WTC11 (cell line): ENCODE measurements around the gene SESN2. TPM values are rescaled to one million over a fixed set of nuclear protein-coding genes. Genes with fewer than 3 reads are reported as not detected.

Experiments used
- ATAC-seq: fragments of 200-7000 bp; cut with Tn5 transposase; 2 replicates; pipeline ENCODE4 v1.10.0; 2021; ENCODE audit warnings: mild to moderate bottlenecking, moderate library complexity
- CTCF ChIA-PET: fragments of 300-600 bp; sonication (Branson Sonifier 250); formaldehyde crosslinking; loops from one replicate; lab custom pipeline; 2021; ENCODE audit warnings: antibody characterized with exemption; lab: Charles Lee
- POLR2A ChIA-PET: fragments of 350-600 bp; sonication (Branson Sonifier 250); formaldehyde crosslinking; loops from one replicate; lab custom pipeline; 2021; ENCODE audit warnings: antibody characterized with exemption; lab: Charles Lee
- DNase-seq: peaks from one replicate; pipeline ENCODE4 v3.0.0; 2021; ENCODE audit warnings: low spot score
- H3K27ac Mint-ChIP-seq: 2 replicates; pipeline ENCODE4 v1.8.0; 2021; ENCODE audit warnings: mixed read lengths
- H3K27me3 Mint-ChIP-seq: 2 replicates; pipeline ENCODE4 v1.8.0; 2021; ENCODE audit warnings: low read depth, mild to moderate bottlenecking, moderate library complexity, mixed read lengths
- H3K36me3 Mint-ChIP-seq: 2 replicates; pipeline ENCODE4 v1.8.0; 2021; ENCODE audit warnings: mixed read lengths
- H3K4me1 Mint-ChIP-seq: 2 replicates; pipeline ENCODE4 v1.8.0; 2022; ENCODE audit warnings: mixed read lengths
- H3K4me3 Mint-ChIP-seq: 2 replicates; pipeline ENCODE4 v1.8.0; 2021; ENCODE audit warnings: mild to moderate bottlenecking, moderate library complexity, mixed read lengths
- H3K9me3 Mint-ChIP-seq: 2 replicates; pipeline ENCODE4 v1.8.0; 2021; ENCODE audit warnings: mixed read lengths
- CREB1 ChIP-seq: sonication (generic); formaldehyde crosslinking; IDR thresholded peaks from 2 replicates; pipeline ENCODE4 v1.8.0; 2023; ENCODE audit warnings: mild to moderate bottlenecking, missing genetic modification reagents
- FOXP1 ChIP-seq: sonication (generic); formaldehyde crosslinking; IDR thresholded peaks from 2 replicates; pipeline ENCODE4 v1.8.0; 2022; ENCODE audit warnings: missing genetic modification reagents, mild to moderate bottlenecking, moderate library complexity, borderline replicate concordance
- GABPB1 ChIP-seq: sonication (generic); formaldehyde crosslinking; IDR thresholded peaks from 2 replicates; pipeline ENCODE4 v1.8.1; 2023; ENCODE audit warnings: mild to moderate bottlenecking, missing genetic modification reagents
- GTF2I ChIP-seq: fragments of 250-450 bp; sonication (Bioruptor Pico); conservative IDR thresholded peaks from 2 replicates; pipeline ENCODE4 v1.4.0; 2021; ENCODE audit warnings: mild to moderate bottlenecking
- PRRX2 ChIP-seq: fragments of 250-450 bp; sonication (Bioruptor Pico); IDR thresholded peaks from 2 replicates; pipeline ENCODE4 v1.8.0; 2021; ENCODE audit warnings: mild to moderate bottlenecking
- TP53 ChIP-seq: sonication (generic); formaldehyde crosslinking; IDR thresholded peaks from 2 replicates; pipeline ENCODE4 v1.8.1; 2023; ENCODE audit warnings: mild to moderate bottlenecking, missing genetic modification reagents
- ZNF219 ChIP-seq: sonication (generic); formaldehyde crosslinking; IDR thresholded peaks from 2 replicates; pipeline ENCODE4 v1.8.0; 2023; ENCODE audit warnings: missing genetic modification reagents, mild to moderate bottlenecking, borderline replicate concordance
- ZNF232 ChIP-seq: sonication (generic); formaldehyde crosslinking; IDR thresholded peaks from 2 replicates; pipeline ENCODE4 v1.8.0; 2022; ENCODE audit warnings: mild to moderate bottlenecking, missing genetic modification reagents
- ZNF416 ChIP-seq: fragments of 250-450 bp; sonication (Bioruptor Pico); IDR thresholded peaks from 2 replicates; pipeline ENCODE4 v1.9.0; 2021; ENCODE audit warnings: mild to moderate bottlenecking, inconsistent platforms
- total RNA-seq: library from RNA; stranded (reverse); gene quantifications from 3 replicates; pipeline ENCODE4 v1.2.3, GENCODE V29; 2021
- TF ChIP-seq, protein P1 (sequence below): sonication (generic); formaldehyde crosslinking; IDR thresholded peaks from 2 replicates; pipeline ENCODE4 v1.8.1; 2022; ENCODE audit warnings: missing genetic modification reagents, borderline replicate concordance
- TF ChIP-seq, protein P2 (sequence below): sonication (generic); formaldehyde crosslinking; IDR thresholded peaks from 2 replicates; pipeline ENCODE4 v1.8.1; 2023; ENCODE audit warnings: mild to moderate bottlenecking, missing genetic modification reagents, moderate library complexity
- TF ChIP-seq, protein P3 (sequence below): fragments of 250-450 bp; sonication (Bioruptor Pico); IDR thresholded peaks from 2 replicates; pipeline ENCODE4 v2.1.2; 2022; ENCODE audit warnings: mild to moderate bottlenecking, moderate library complexity
- TF ChIP-seq, protein P4 (sequence below): fragments of 250-450 bp; sonication (Bioruptor Pico); IDR thresholded peaks from 2 replicates; pipeline ENCODE4 v1.9.0; 2021; ENCODE audit warnings: mild to moderate bottlenecking
- TF ChIP-seq, protein P5 (sequence below): sonication (generic); formaldehyde crosslinking; conservative IDR thresholded peaks from 2 replicates; pipeline ENCODE4 v1.8.1; 2023; ENCODE audit warnings: mild to moderate bottlenecking, low read depth, missing genetic modification reagents, moderate library complexity
- TF ChIP-seq, protein P6 (sequence below): sonication (generic); formaldehyde crosslinking; IDR thresholded peaks from 2 replicates; pipeline ENCODE4 v1.8.1; 2022; ENCODE audit warnings: mild to moderate bottlenecking, missing genetic modification reagents, moderate library complexity, borderline replicate concordance
- TF ChIP-seq, protein P7 (sequence below): sonication (generic); formaldehyde crosslinking; IDR thresholded peaks from 2 replicates; pipeline ENCODE4 v1.8.0; 2022; ENCODE audit warnings: mild to moderate bottlenecking, missing genetic modification reagents
- TF ChIP-seq, protein P8 (sequence below): sonication (generic); formaldehyde crosslinking; IDR thresholded peaks from 2 replicates; pipeline ENCODE4 v1.8.0; 2023; ENCODE audit warnings: mild to moderate bottlenecking, missing genetic modification reagents

The SESN2 gene
- total RNA-seq, 1 experiment from 2014 or later = 38.1 TPM

DNA sequence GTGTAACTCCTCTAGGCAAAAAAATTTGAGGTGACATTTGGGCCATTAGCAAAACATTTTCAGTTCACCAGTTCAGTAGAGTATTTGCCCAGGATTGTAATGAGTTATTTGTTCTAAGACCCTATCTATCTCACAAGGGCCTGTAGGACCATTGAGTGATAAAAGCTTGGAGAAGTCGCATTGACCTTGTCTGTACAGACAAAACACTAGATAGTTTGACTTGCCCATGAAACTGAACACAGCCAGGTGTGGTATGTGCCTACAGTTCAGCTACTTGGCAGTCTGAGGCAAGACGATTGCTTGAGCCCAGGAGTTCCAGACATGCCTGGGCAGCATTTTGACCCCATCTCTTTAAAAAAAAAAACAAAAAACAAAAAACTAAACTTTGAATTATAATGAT, 20.3 kb upstream of the SESN2 start:
- POLR2A ChIA-PET = no interaction called here
- Mint-ChIP-seq H3K27me3 (no peaks in the 10 kb centered on the region), H3K4me3 (no peak overlapping the region), H3K36me3 (no peaks in the 10 kb centered on the region), H3K9me3 (no peaks in the 10 kb centered on the region), H3K4me1 (no peaks in the 10 kb centered on the region), H3K27ac (peak overlapping the region; percentile 85)
- DNase-seq = no peak
- TF ChIP-seq, protein P1, sequence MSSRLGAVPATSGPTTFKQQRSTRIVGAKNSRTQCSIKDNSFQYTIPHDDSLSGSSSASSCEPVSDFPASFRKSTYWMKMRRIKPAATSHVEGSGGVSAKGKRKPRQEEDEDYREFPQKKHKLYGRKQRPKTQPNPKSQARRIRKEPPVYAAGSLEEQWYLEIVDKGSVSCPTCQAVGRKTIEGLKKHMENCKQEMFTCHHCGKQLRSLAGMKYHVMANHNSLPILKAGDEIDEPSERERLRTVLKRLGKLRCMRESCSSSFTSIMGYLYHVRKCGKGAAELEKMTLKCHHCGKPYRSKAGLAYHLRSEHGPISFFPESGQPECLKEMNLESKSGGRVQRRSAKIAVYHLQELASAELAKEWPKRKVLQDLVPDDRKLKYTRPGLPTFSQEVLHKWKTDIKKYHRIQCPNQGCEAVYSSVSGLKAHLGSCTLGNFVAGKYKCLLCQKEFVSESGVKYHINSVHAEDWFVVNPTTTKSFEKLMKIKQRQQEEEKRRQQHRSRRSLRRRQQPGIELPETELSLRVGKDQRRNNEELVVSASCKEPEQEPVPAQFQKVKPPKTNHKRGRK (CRISPR knock-in tag) = no peak
- TF ChIP-seq ZNF416 (CRISPR knock-in tag) (no peak), ZNF232 (CRISPR knock-in tag) (no peak), ZNF219 (CRISPR knock-in tag) (no peak), CREB1 (CRISPR knock-in tag) (no peak), GTF2I (CRISPR knock-in tag) (no peak)
- TF ChIP-seq, protein P2, sequence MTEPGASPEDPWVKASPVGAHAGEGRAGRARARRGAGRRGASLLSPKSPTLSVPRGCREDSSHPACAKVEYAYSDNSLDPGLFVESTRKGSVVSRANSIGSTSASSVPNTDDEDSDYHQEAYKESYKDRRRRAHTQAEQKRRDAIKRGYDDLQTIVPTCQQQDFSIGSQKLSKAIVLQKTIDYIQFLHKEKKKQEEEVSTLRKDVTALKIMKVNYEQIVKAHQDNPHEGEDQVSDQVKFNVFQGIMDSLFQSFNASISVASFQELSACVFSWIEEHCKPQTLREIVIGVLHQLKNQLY (CRISPR knock-in tag) = no peak
- TF ChIP-seq, protein P3, sequence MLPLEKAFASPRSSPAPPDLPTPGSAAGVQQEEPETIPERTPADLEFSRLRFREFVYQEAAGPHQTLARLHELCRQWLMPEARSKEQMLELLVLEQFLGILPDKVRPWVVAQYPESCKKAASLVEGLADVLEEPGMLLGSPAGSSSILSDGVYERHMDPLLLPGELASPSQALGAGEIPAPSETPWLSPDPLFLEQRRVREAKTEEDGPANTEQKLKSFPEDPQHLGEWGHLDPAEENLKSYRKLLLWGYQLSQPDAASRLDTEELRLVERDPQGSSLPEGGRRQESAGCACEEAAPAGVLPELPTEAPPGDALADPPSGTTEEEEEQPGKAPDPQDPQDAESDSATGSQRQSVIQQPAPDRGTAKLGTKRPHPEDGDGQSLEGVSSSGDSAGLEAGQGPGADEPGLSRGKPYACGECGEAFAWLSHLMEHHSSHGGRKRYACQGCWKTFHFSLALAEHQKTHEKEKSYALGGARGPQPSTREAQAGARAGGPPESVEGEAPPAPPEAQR = no peak
- no peak for ATAC-seq
- CTCF ChIA-PET = no interaction called here

DNA sequence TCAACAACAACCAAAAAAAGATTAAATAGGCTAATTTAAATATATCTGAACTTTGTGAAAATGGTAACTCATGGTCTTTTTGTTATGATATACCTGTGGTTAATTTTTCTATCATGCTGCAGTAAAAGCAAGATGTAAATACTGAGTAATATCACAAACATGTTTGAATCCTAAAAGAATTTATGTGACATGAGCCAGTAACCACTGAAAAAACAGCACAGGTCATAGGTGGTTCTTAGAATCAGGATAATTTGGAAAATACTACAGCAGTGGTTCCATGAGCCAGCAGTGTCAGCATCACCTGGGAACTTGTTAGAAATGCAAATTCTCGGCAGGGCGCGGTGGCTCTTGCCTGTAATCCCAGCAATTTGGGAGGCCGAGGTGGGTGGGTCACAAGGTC, 19.3 kb upstream of the SESN2 start:
- ChIA-PET POLR2A (no interaction called here), CTCF (no interaction called here)
- H3K9me3 Mint-ChIP-seq = no peaks in the 10 kb centered on the region
- no peak for DNase-seq
- H3K4me1 Mint-ChIP-seq = no peaks in the 10 kb centered on the region
- no peaks in the 10 kb centered on the region for H3K27me3 Mint-ChIP-seq
- ATAC-seq = no peak
- H3K36me3 Mint-ChIP-seq = no peaks in the 10 kb centered on the region
- H3K4me3 Mint-ChIP-seq = no peak overlapping the region
- H3K27ac Mint-ChIP-seq = no peak overlapping the region
- TF ChIP-seq, protein P4, sequence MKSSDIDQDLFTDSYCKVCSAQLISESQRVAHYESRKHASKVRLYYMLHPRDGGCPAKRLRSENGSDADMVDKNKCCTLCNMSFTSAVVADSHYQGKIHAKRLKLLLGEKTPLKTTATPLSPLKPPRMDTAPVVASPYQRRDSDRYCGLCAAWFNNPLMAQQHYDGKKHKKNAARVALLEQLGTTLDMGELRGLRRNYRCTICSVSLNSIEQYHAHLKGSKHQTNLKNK (CRISPR knock-in tag) = no peak
- TF ChIP-seq TP53 (CRISPR knock-in tag) (no peak), ZNF416 (CRISPR knock-in tag) (no peak), FOXP1 (CRISPR knock-in tag) (no peak), GABPB1 (CRISPR knock-in tag) (no peak), PRRX2 (no peak)
- TF ChIP-seq, protein P3 = no peak
- TF ChIP-seq, protein P5, sequence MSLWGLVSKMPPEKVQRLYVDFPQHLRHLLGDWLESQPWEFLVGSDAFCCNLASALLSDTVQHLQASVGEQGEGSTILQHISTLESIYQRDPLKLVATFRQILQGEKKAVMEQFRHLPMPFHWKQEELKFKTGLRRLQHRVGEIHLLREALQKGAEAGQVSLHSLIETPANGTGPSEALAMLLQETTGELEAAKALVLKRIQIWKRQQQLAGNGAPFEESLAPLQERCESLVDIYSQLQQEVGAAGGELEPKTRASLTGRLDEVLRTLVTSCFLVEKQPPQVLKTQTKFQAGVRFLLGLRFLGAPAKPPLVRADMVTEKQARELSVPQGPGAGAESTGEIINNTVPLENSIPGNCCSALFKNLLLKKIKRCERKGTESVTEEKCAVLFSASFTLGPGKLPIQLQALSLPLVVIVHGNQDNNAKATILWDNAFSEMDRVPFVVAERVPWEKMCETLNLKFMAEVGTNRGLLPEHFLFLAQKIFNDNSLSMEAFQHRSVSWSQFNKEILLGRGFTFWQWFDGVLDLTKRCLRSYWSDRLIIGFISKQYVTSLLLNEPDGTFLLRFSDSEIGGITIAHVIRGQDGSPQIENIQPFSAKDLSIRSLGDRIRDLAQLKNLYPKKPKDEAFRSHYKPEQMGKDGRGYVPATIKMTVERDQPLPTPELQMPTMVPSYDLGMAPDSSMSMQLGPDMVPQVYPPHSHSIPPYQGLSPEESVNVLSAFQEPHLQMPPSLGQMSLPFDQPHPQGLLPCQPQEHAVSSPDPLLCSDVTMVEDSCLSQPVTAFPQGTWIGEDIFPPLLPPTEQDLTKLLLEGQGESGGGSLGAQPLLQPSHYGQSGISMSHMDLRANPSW (CRISPR knock-in tag) = no peak
- TF ChIP-seq, protein P6, sequence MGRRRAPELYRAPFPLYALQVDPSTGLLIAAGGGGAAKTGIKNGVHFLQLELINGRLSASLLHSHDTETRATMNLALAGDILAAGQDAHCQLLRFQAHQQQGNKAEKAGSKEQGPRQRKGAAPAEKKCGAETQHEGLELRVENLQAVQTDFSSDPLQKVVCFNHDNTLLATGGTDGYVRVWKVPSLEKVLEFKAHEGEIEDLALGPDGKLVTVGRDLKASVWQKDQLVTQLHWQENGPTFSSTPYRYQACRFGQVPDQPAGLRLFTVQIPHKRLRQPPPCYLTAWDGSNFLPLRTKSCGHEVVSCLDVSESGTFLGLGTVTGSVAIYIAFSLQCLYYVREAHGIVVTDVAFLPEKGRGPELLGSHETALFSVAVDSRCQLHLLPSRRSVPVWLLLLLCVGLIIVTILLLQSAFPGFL = no peak
- TF ChIP-seq, protein P7, sequence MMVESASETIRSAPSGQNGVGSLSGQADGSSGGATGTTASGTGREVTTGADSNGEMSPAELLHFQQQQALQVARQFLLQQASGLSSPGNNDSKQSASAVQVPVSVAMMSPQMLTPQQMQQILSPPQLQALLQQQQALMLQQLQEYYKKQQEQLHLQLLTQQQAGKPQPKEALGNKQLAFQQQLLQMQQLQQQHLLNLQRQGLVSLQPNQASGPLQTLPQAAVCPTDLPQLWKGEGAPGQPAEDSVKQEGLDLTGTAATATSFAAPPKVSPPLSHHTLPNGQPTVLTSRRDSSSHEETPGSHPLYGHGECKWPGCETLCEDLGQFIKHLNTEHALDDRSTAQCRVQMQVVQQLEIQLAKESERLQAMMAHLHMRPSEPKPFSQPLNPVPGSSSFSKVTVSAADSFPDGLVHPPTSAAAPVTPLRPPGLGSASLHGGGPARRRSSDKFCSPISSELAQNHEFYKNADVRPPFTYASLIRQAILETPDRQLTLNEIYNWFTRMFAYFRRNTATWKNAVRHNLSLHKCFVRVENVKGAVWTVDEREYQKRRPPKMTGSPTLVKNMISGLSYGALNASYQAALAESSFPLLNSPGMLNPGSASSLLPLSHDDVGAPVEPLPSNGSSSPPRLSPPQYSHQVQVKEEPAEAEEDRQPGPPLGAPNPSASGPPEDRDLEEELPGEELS (CRISPR knock-in tag) = no peak
- TF ChIP-seq, protein P8, sequence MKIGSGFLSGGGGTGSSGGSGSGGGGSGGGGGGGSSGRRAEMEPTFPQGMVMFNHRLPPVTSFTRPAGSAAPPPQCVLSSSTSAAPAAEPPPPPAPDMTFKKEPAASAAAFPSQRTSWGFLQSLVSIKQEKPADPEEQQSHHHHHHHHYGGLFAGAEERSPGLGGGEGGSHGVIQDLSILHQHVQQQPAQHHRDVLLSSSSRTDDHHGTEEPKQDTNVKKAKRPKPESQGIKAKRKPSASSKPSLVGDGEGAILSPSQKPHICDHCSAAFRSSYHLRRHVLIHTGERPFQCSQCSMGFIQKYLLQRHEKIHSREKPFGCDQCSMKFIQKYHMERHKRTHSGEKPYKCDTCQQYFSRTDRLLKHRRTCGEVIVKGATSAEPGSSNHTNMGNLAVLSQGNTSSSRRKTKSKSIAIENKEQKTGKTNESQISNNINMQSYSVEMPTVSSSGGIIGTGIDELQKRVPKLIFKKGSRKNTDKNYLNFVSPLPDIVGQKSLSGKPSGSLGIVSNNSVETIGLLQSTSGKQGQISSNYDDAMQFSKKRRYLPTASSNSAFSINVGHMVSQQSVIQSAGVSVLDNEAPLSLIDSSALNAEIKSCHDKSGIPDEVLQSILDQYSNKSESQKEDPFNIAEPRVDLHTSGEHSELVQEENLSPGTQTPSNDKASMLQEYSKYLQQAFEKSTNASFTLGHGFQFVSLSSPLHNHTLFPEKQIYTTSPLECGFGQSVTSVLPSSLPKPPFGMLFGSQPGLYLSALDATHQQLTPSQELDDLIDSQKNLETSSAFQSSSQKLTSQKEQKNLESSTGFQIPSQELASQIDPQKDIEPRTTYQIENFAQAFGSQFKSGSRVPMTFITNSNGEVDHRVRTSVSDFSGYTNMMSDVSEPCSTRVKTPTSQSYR = no peak
